GM12878 (cell line): ENCODE measurements around the gene CRISP2. TPM values are rescaled to one million over a fixed set of nuclear protein-coding genes. Genes with fewer than 3 reads are reported as not detected.

Source experiments
- ATAC-seq: fragments of 200-7000 bp; cut with Tn5 transposase; 3 replicates; pipeline ENCODE4 v1.9.1; 2020; ENCODE audit warnings: mild to moderate bottlenecking, moderate library complexity
- BruUV-seq: library from RNA; stranded (reverse); fragments of 400-500 nt; replicated peaks from 2 replicates; lab custom pipeline; 2021; lab: Mats Ljungman, UMichigan
- CTCF ChIA-PET: fragments of 300-600 bp; sonication (Branson Sonifier 250); formaldehyde crosslinking; extraction: SDS; loops from one replicate; lab custom pipeline; 2021; ENCODE audit warnings: inconsistent platforms; lab: Yijun Ruan, JAX
- POLR2A ChIA-PET: fragments of 350-600 bp; formaldehyde crosslinking; extraction: SDS; loops from one replicate; lab custom pipeline; 2021; ENCODE audit warnings: inconsistent platforms; lab: Charles Lee
- RAD21 ChIA-PET: fragments of 300-600 bp; sonication (Branson Sonifier 250); formaldehyde crosslinking; loops from one replicate; lab custom pipeline; 2023; ENCODE audit warnings: antibody characterized with exemption; ENCODE audit not compliant: unreplicated experiment; lab: Charles Lee
- SMC1A ChIA-PET: fragments of 300-600 bp; sonication (Branson Sonifier 250); formaldehyde crosslinking; loops from one replicate; lab custom pipeline; 2023; ENCODE audit not compliant: unreplicated experiment, uncharacterized antibody; lab: Charles Lee
- DNase-seq: peaks from one replicate; pipeline ENCODE4 v3.0.0-alpha.2; 2011; ENCODE audit warnings: low read depth, low spot score
- FAIRE-seq: peaks from 3 replicates; lab custom pipeline; 2011; peaks lifted over from hg19 to GRCh38; lab: Jason Lieb, UNC
- H2AFZ ChIP-seq: 2 replicates; pipeline ENCODE4 v1.6.0; 2011; ENCODE audit warnings: low read depth, low read length, control low read depth; ENCODE audit not compliant: control insufficient read depth
- H3K27ac ChIP-seq: 2 replicates; pipeline ENCODE4 v1.5.1; 2011; ENCODE audit warnings: control low read depth; ENCODE audit not compliant: control insufficient read depth, insufficient read depth
- H3K27me3 ChIP-seq, 2 experiments: replicated peaks in 1 of 2; 2 replicates each; pipeline versions ENCODE4 v1.6.0 to v1.6.1; 2011; ENCODE audit warnings: low read length in 1 of 2; ENCODE audit not compliant: control insufficient read depth in 2 of 2, insufficient read depth in 2 of 2
- H3K36me3 ChIP-seq, 2 experiments: 2 replicates each; pipeline ENCODE4 v1.5.1; 2011; ENCODE audit warnings: low read length in 1 of 2; ENCODE audit not compliant: control insufficient read depth in 2 of 2, insufficient read depth in 2 of 2
- H3K4me1 ChIP-seq: 2 replicates; pipeline ENCODE4 v1.6.1; 2011; ENCODE audit warnings: mild to moderate bottlenecking, low read length, moderate library complexity, mixed read lengths; ENCODE audit not compliant: control insufficient read depth, insufficient read depth
- H3K4me2 ChIP-seq: 2 replicates; pipeline ENCODE4 v1.6.0; 2011; ENCODE audit warnings: control low read depth; ENCODE audit not compliant: control insufficient read depth, insufficient read depth
- H3K4me3 ChIP-seq: fragments of 200-600 bp; sonication (generic); 2 replicates; pipeline ENCODE4 v1.5.1; 2016
- H3K79me2 ChIP-seq: 2 replicates; pipeline ENCODE4 v1.6.0; 2011; ENCODE audit warnings: low read length; ENCODE audit not compliant: control insufficient read depth, insufficient read depth
- H3K9ac ChIP-seq: 2 replicates; pipeline ENCODE4 v1.8.0; 2011; ENCODE audit warnings: low read length, control low read depth, mixed read lengths; ENCODE audit not compliant: control insufficient read depth, insufficient read depth
- H3K9me3 ChIP-seq: replicated peaks from 3 replicates; pipeline ENCODE4 v1.5.1; 2011; ENCODE audit warnings: mild to moderate bottlenecking, low read length; ENCODE audit not compliant: control insufficient read depth, insufficient read depth
- H4K20me1 ChIP-seq: 2 replicates; pipeline ENCODE4 v1.6.0; 2011; ENCODE audit not compliant: control insufficient read depth, insufficient read depth
- CBFB ChIP-seq: IDR thresholded peaks from 2 replicates; pipeline ENCODE4 v1.6.1; 2016; ENCODE audit warnings: antibody characterized with exemption, low read depth
- GATAD2B ChIP-seq: fragments of 450-650 bp; conservative IDR thresholded peaks from 2 replicates; pipeline ENCODE4 v1.6.1; 2017; ENCODE audit warnings: low read depth, mild to moderate bottlenecking, moderate library complexity
- MAX ChIP-seq: IDR thresholded peaks from 2 replicates; pipeline ENCODE4 v1.6.1; 2012; ENCODE audit warnings: low read depth, low read length, improper control_type of control experiment
- NKRF ChIP-seq: fragments of 450-650 bp; conservative IDR thresholded peaks from 2 replicates; pipeline ENCODE4 v1.6.1; 2017; ENCODE audit warnings: mild to moderate bottlenecking, moderate library complexity
- SIX5 ChIP-seq: IDR thresholded peaks from 2 replicates; pipeline ENCODE4 v1.6.1; 2011; ENCODE audit warnings: mild to moderate bottlenecking, low read depth, low read length, moderate library complexity; ENCODE audit not compliant: severe bottlenecking
- SUZ12 ChIP-seq: fragments of 200-600 bp; sonication (generic); IDR thresholded peaks from one replicate; pipeline ENCODE4 v1.6.1; 2018; ENCODE audit warnings: antibody characterized with exemption, mild to moderate bottlenecking; ENCODE audit not compliant: unreplicated experiment
- ZZZ3 ChIP-seq: IDR thresholded peaks from 2 replicates; pipeline ENCODE4 v1.6.1; 2011; ENCODE audit warnings: low read depth; ENCODE audit not compliant: control insufficient read depth, insufficient read length
- WGBS: methylation state at CpG from one replicate; pipeline ENCODE4 v1.1.6; 2016; ENCODE audit warnings: low lambda C conversion rate; ENCODE audit not compliant: insufficient replicate concordance, insufficient coverage; ENCODE audit errors: missing lambda C conversion rate; 5-methylcytosine and 5-hydroxymethylcytosine counted together
- in situ Hi-C: fragments of 300-500 bp; cut with MboI; formaldehyde crosslinking; loops from 9 replicates; pipeline ENCODE4 v1.14.3; 2018; ENCODE audit warnings: mixed read lengths
- intact Hi-C: fragments of 100-400 bp; cut with micrococcal nuclease; formaldehyde crosslinking; loops from one replicate; pipeline ENCODE4 v1.14.2; 2022; ENCODE audit not compliant: unreplicated experiment
- polyA plus RNA-seq, 11 experiments: library from polyadenylated mRNA; depleted of rRNA in 4 of 11; unstranded in 6 of 11; stranded (reverse) in 5 of 11; fragments of >200 nt; fragmentation: Nextera tagmentation in 4 of 11; fragmentation: Illumina TruSeq in 1 of 11; extraction: Ambion mirVana in 4 of 11; extraction: Trizol in 1 of 11; gene quantifications; 1 replicate in 1 of 11; 2 replicates in 10 of 11; pipeline versions ENCODE4 v1.2.1 to v1.2.3, GENCODE V29; 2011 to 2016; ENCODE audit warnings: inconsistent platforms in 2 of 11, missing spikeins in 2 of 11, low read depth in 1 of 11
- total RNA-seq, 4 experiments: library from RNA; depleted of rRNA in 3 of 4; stranded (reverse); fragments of >200 nt in 3 of 4; fragmentation: Illumina TruSeq in 1 of 4; extraction: Trizol in 1 of 4; gene quantifications; 2 replicates each; pipeline versions ENCODE4 v1.2.1 to v1.2.3, GENCODE V29; 2013 to 2021
- TF ChIP-seq, protein P1 (sequence below): fragments of 450-650 bp; formaldehyde crosslinking; IDR thresholded peaks from 2 replicates; pipeline ENCODE4 v1.4.0; 2020; ENCODE audit warnings: mild to moderate bottlenecking, moderate library complexity
- TF ChIP-seq, protein P2 (sequence below): fragments of 450-650 bp; IDR thresholded peaks from 2 replicates; pipeline ENCODE4 v1.6.1; 2014; ENCODE audit warnings: mild to moderate bottlenecking

CRISP2 gene
- total and polyA plus RNA-seq, 10 of the 15 experiments (the other 5 are each of a cell fraction or from before 2014, with no cell fraction given): not detected

GRCh38 chr6:49733680-49734079, 20.3 kb upstream of the CRISP2 start (continued):
- TF ChIP-seq NKRF (no peak), GATAD2B (no peak), SUZ12 (no peak), SIX5 (no peak)
- TF ChIP-seq, protein P1, sequence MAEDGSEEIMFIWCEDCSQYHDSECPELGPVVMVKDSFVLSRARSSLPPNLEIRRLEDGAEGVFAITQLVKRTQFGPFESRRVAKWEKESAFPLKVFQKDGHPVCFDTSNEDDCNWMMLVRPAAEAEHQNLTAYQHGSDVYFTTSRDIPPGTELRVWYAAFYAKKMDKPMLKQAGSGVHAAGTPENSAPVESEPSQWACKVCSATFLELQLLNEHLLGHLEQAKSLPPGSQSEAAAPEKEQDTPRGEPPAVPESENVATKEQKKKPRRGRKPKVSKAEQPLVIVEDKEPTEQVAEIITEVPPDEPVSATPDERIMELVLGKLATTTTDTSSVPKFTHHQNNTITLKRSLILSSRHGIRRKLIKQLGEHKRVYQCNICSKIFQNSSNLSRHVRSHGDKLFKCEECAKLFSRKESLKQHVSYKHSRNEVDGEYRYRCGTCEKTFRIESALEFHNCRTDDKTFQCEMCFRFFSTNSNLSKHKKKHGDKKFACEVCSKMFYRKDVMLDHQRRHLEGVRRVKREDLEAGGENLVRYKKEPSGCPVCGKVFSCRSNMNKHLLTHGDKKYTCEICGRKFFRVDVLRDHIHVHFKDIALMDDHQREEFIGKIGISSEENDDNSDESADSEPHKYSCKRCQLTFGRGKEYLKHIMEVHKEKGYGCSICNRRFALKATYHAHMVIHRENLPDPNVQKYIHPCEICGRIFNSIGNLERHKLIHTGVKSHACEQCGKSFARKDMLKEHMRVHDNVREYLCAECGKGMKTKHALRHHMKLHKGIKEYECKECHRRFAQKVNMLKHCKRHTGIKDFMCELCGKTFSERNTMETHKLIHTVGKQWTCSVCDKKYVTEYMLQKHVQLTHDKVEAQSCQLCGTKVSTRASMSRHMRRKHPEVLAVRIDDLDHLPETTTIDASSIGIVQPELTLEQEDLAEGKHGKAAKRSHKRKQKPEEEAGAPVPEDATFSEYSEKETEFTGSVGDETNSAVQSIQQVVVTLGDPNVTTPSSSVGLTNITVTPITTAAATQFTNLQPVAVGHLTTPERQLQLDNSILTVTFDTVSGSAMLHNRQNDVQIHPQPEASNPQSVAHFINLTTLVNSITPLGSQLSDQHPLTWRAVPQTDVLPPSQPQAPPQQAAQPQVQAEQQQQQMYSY (CRISPR knock-in tag): no peak

- intact Hi-C loops: no loop called here
- Histone ChIP-seq H3K79me2 (no peaks in the 10 kb centered on the region), H3K9ac (no peak overlapping the region), H3K9me3 (no peaks in the 10 kb centered on the region), H3K36me3 (no peaks in the 10 kb centered on the region), H3K27me3 (no peaks in the 10 kb centered on the region), H4K20me1 (no peaks in the 10 kb centered on the region), H3K27ac (no peak overlapping the region), H3K4me1 (no peaks in the 10 kb centered on the region), H2AFZ (no peak overlapping the region), H3K4me3 (no peak overlapping the region), H3K4me2 (no peak overlapping the region)
- ATAC-seq: no peak
- FAIRE-seq: no peak
- ChIA-PET RAD21 (no interaction called here), POLR2A (no interaction called here), CTCF (no interaction called here), SMC1A (no interaction called here)
- in situ Hi-C loops: no loop called here
- no peak for DNase-seq
- WGBS: 31% methylated on average over 3 of the region's 3 CpGs
- TF ChIP-seq, protein P2, sequence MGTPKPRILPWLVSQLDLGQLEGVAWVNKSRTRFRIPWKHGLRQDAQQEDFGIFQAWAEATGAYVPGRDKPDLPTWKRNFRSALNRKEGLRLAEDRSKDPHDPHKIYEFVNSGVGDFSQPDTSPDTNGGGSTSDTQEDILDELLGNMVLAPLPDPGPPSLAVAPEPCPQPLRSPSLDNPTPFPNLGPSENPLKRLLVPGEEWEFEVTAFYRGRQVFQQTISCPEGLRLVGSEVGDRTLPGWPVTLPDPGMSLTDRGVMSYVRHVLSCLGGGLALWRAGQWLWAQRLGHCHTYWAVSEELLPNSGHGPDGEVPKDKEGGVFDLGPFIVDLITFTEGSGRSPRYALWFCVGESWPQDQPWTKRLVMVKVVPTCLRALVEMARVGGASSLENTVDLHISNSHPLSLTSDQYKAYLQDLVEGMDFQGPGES: no peak
- TF ChIP-seq CBFB (no peak), MAX (no peak), ZZZ3 (no peak)
- no TSS peak for BruUV-seq
Observed at GRCh38 chr6:49732781-49733180, 19.4 kb upstream of the CRISP2 start.
